Measurements from ENCODE around the gene CALHM3.

The CALHM3 gene

GRCh38 chr10:103459615-103460014 lies 19.4 kb downstream of the CALHM3 start:
- Histone ChIP-seq H3K36me3 (no peaks in the 10 kb centered on the region), H3K4me3 (ENCODE audit: low read depth, low read length) (no peak overlapping the region), H3K4me1 (no peaks in the 10 kb centered on the region; the same call in 1 of the 2 replicates), H3K9me3 (no peaks in the 10 kb centered on the region), H3K27me3 (no peaks in the 10 kb centered on the region)
- no peak for DNase-seq
- TF ChIP-seq CTCF (IDR thresholded peaks at IDR 0.05; ENCODE audit: low read depth, low read length): no peak

GRCh38 chr10:103458720-103459119 lies 20.3 kb downstream of the CALHM3 start, which contains the start of gene CALHM1:
CALHM1 (minus strand) TSS chr10:103458900; CDS start chr10:103458751, 149 bp downstream.
- H3K27me3 ChIP-seq: no peaks in the 10 kb centered on the region
- no peaks in the 10 kb centered on the region for H3K36me3 ChIP-seq
- TF ChIP-seq CTCF (IDR thresholded peaks at IDR 0.05; ENCODE audit: low read depth, low read length): no peak
- no peaks in the 10 kb centered on the region; the same call in 1 of the 2 replicates for H3K4me1 ChIP-seq
- no peak within 1 kb of the TSS for H3K4me3 ChIP-seq (ENCODE audit: low read depth, low read length)
- no peak for DNase-seq
- H3K9me3 ChIP-seq: no peaks in the 10 kb centered on the region

- no peak overlapping the region for H3K4me3 ChIP-seq (ENCODE audit: low read depth, low read length)
- DNase-seq: no peak
- H3K4me1 ChIP-seq: no peaks in the 10 kb centered on the region; the same call in 1 of the 2 replicates
- no peaks in the 10 kb centered on the region for H3K27me3 ChIP-seq
- no peak for TF ChIP-seq CTCF (IDR thresholded peaks at IDR 0.05; ENCODE audit: low read depth, low read length)
- H3K9me3 ChIP-seq: no peaks in the 10 kb centered on the region
- no peaks in the 10 kb centered on the region for H3K36me3 ChIP-seq
Measured at GRCh38 chr10:103457896-103458583, 21.0 kb downstream of the CALHM3 start.

GRCh38 chr10:103457176-103457712 lies 21.8 kb downstream of the CALHM3 start:
- no peak for TF ChIP-seq CTCF (IDR thresholded peaks at IDR 0.05; ENCODE audit: low read depth, low read length)
- H3K9me3 ChIP-seq: no peaks in the 10 kb centered on the region
- H3K36me3 ChIP-seq: no peaks in the 10 kb centered on the region
- H3K4me1 ChIP-seq: peaks cover 7% of the 10 kb centered on the region
- no peaks in the 10 kb centered on the region for H3K27me3 ChIP-seq
- DNase-seq: no peak
- no peak overlapping the region for H3K4me3 ChIP-seq (ENCODE audit: low read depth, low read length)

GRCh38 chr10:103456074-103456660 lies 22.9 kb downstream of the CALHM3 start:
- H3K36me3 ChIP-seq: no peaks in the 10 kb centered on the region
- no peak for TF ChIP-seq CTCF (IDR thresholded peaks at IDR 0.05; ENCODE audit: low read depth, low read length)
- no peak for DNase-seq

GRCh38 chr10:103455235-103455634 lies 23.8 kb downstream of the CALHM3 start:
- Histone ChIP-seq H3K4me1 (peaks cover 7% of the 10 kb centered on the region), H3K4me3 (ENCODE audit: low read depth, low read length) (no peak overlapping the region), H3K27me3 (no peaks in the 10 kb centered on the region), H3K9me3 (no peaks in the 10 kb centered on the region), H3K36me3 (peaks cover under 1% of the 10 kb centered on the region)
- TF ChIP-seq CTCF (IDR thresholded peaks at IDR 0.05; ENCODE audit: low read depth, low read length): no peak
- DNase-seq: no peak

More at GRCh38 chr10:103456074-103456660, 22.9 kb downstream of the CALHM3 start:
- H3K4me1 ChIP-seq: peaks cover 7% of the 10 kb centered on the region
- no peaks in the 10 kb centered on the region for H3K9me3 ChIP-seq
- H3K27me3 ChIP-seq: no peaks in the 10 kb centered on the region
- no peak overlapping the region for H3K4me3 ChIP-seq (ENCODE audit: low read depth, low read length)

All from BE2C (cell line).